Pericardium fibroblast (primary cell): ENCODE measurements around the gene PFAS. TPM values are rescaled to one million over a fixed set of nuclear protein-coding genes. Genes with fewer than 3 reads are reported as not detected.

ENCODE experiments used
- total RNA-seq: library from RNA; depleted of rRNA; stranded (reverse); fragments of >200 nt; gene quantifications from 2 replicates; pipeline ENCODE4 v1.2.3, GENCODE V29; 2015

Gene PFAS, protein sequence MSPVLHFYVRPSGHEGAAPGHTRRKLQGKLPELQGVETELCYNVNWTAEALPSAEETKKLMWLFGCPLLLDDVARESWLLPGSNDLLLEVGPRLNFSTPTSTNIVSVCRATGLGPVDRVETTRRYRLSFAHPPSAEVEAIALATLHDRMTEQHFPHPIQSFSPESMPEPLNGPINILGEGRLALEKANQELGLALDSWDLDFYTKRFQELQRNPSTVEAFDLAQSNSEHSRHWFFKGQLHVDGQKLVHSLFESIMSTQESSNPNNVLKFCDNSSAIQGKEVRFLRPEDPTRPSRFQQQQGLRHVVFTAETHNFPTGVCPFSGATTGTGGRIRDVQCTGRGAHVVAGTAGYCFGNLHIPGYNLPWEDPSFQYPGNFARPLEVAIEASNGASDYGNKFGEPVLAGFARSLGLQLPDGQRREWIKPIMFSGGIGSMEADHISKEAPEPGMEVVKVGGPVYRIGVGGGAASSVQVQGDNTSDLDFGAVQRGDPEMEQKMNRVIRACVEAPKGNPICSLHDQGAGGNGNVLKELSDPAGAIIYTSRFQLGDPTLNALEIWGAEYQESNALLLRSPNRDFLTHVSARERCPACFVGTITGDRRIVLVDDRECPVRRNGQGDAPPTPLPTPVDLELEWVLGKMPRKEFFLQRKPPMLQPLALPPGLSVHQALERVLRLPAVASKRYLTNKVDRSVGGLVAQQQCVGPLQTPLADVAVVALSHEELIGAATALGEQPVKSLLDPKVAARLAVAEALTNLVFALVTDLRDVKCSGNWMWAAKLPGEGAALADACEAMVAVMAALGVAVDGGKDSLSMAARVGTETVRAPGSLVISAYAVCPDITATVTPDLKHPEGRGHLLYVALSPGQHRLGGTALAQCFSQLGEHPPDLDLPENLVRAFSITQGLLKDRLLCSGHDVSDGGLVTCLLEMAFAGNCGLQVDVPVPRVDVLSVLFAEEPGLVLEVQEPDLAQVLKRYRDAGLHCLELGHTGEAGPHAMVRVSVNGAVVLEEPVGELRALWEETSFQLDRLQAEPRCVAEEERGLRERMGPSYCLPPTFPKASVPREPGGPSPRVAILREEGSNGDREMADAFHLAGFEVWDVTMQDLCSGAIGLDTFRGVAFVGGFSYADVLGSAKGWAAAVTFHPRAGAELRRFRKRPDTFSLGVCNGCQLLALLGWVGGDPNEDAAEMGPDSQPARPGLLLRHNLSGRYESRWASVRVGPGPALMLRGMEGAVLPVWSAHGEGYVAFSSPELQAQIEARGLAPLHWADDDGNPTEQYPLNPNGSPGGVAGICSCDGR (N-terminal part only)
- 13.9 and 28.4 TPM in 2 replicates for total RNA-seq

DNA sequence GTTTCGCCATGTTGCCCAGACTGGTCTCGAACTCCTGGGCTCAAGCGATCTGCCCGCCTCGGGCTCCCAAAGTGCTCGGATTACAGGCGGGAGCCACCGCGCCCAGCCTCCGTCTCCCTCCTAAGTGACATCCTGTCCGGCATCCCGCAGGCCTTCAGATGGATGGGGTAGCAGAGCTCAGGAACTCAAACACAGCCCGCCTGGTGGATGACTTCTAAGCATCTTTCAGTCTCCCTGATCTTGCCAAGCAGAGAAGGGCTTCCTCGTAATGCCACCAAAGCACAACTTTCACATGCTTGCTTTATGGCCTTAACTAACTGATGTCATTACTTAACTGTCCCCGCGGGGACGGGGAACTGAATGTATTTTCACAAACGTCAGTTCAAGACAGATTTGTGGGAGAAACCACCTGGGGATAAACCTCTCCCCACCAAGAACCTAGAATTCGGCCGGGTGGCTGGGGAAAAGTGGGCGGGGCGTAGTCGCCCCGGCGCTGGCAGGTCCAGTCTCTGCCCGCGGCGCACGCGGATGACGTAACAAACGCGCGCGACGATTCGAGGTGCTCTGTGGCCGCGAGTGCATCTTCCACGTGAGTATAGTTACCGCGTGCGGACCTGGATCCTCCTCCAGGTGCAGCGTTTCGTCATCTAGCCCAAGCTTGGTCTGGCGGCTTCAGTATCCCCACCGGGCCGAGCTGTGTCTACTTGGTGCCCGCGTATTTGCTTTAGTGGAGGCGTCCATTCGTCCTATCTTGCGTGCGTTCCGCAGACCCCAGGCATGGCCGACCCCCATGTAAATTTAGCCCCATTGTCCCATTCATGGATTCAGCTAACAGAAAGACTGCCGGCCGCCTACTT lies at the start of gene PFAS:
Gene PFAS (plus strand): TSS at position 539 of the 857 bp plus-strand sequence. CDS start 4,649 bp downstream, outside the sequence.

DNA sequence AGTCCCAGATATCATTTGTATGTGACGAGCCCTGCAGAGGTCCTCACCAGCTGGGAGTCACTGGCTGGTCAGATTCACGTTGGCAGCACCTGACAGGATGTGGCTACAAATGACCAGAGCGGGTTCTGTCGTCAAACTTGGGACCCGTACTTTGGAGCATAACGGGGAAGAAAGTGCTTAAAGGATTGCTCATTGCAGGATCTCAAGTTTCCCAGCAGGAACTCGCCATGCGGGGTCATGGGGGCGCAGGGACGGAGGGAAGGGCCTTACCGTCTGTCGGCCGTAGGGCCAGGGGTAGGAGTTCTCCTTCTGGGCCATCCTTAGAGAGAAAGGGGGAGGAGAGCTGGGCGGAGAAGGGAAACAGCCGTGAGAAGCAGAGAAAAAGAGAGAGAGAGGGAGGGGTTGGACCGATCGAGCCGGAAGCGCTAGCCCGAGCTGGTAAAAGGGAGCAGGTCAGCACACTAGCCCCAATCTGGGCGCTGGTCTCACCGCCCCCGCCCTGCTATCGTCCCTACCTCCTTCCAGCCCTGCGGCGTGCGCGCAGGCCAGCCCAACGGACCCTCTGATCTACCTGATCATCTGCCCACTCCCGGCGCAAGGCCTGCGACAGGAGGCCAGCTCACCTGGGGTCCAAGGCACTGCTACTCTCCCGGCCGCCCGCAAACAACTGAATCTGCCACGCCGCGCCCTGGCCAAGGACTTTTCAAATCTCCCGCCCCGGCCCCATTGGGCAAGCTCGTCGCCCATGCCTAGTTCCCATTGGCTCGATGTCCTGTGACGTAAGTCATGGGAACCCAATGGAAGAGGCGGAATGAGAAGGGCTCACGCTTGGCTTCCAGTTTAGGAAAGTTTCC lies 39.0 kb upstream of the PFAS start, which contains the start of gene AURKB:
Gene AURKB (minus strand): TSS at position 669 of the 854 bp plus-strand sequence. CDS start 351 bp downstream, at position 318.

DNA sequence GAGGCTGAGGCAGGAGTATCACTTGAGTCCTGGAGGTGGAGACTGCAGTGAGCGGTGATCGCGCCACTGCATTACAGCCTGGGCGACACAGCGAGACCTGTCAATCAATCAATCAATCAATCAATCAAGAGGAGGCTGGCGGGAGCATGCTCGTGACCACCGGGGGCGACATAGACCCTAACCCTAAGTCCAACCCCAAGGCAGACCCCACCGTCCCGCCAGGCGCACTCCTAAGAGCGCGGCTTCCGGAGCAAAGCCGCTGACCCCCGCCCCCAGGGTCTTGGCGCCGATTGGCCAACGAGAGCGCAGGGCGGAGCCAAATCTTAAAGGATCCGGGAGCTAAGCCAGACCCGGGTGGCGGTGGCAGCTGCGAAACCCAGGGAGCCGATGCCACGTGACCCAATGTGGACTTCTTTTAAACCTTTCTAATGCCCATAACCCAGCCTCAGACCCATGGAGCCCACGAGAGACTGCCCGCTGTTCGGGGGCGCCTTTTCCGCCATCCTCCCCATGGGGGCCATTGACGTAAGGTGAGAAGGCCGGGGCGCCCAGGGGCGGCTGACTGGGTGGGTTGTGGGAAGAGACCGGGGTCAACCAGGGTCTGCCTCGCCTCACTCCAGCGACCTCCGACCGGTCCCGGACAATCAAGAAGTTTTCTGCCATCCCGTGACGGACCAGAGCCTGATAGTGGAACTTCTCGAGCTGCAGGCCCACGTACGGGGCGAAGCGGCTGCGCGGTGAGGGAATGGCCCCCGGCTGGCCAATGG lies 39.4 kb downstream of the PFAS start, which contains the start of gene RANGRF:
Gene RANGRF (plus strand): TSS at position 335 of the 767 bp plus-strand sequence. CDS start 119 bp downstream, at position 454.

Other genes with a start within 250 kb of the PFAS start
- 0.12 TPM in 1 of 2 replicates, not detected in the other for gene GUCY2D, start 246.7 kb upstream of the PFAS start, total RNA-seq
- 0.85 TPM in 1 of 2 replicates, not detected in the other for gene ALOX15B, start 210.2 kb upstream of the PFAS start, total RNA-seq
- gene ALOX12B, start 161.6 kb upstream of the PFAS start, total RNA-seq: not detected in 2 replicates
- not detected in 2 replicates for gene ALOXE3, start 130.8 kb upstream of the PFAS start, total RNA-seq
- 0.26 and 0.35 TPM in 2 replicates for gene HES7, start 125.2 kb upstream of the PFAS start, total RNA-seq
- 45.6 and 51.1 TPM in 2 replicates for gene PER1, start 96.9 kb upstream of the PFAS start, total RNA-seq
- gene VAMP2, start 86.3 kb upstream of the PFAS start, total RNA-seq: 6.0 and 10.8 TPM in 2 replicates
- 9.6 and 16.7 TPM in 2 replicates for gene TMEM107, start 72.9 kb upstream of the PFAS start, total RNA-seq
- gene BORCS6, start 59.1 kb upstream of the PFAS start, total RNA-seq: 7.0 and 9.7 TPM in 2 replicates
- gene AURKB, start 38.7 kb upstream of the PFAS start, total RNA-seq: 0.47 and 0.94 TPM in 2 replicates
- gene CTC1, start 1.2 kb upstream of the PFAS start, total RNA-seq: 1.5 and 2.5 TPM in 2 replicates
- 18.6 and 21.1 TPM in 2 replicates for gene RANGRF, start 39.4 kb downstream of the PFAS start, total RNA-seq
- gene SLC25A35, start 46.1 kb downstream of the PFAS start, total RNA-seq: 0.12 and 1.3 TPM in 2 replicates
- 0.23 and 11.7 TPM in 2 replicates for gene ARHGEF15, start 61.0 kb downstream of the PFAS start, total RNA-seq
- gene ODF4, start 90.6 kb downstream of the PFAS start, total RNA-seq: not detected in 2 replicates
- 3,884 and 6,062 TPM in 2 replicates for gene RPL26, start 133.9 kb downstream of the PFAS start, total RNA-seq
- gene RNF222, start 148.5 kb downstream of the PFAS start, total RNA-seq: not detected in 2 replicates
- gene NDEL1, start 186.6 kb downstream of the PFAS start, total RNA-seq: 48.2 and 57.9 TPM in 2 replicates